ENCODE measurements around the gene PIAS4.

GRCh38 chr19:4053423-4054324 is 46.1 kb downstream of the PIAS4 start:
- TF ChIP-seq, protein P1, sequence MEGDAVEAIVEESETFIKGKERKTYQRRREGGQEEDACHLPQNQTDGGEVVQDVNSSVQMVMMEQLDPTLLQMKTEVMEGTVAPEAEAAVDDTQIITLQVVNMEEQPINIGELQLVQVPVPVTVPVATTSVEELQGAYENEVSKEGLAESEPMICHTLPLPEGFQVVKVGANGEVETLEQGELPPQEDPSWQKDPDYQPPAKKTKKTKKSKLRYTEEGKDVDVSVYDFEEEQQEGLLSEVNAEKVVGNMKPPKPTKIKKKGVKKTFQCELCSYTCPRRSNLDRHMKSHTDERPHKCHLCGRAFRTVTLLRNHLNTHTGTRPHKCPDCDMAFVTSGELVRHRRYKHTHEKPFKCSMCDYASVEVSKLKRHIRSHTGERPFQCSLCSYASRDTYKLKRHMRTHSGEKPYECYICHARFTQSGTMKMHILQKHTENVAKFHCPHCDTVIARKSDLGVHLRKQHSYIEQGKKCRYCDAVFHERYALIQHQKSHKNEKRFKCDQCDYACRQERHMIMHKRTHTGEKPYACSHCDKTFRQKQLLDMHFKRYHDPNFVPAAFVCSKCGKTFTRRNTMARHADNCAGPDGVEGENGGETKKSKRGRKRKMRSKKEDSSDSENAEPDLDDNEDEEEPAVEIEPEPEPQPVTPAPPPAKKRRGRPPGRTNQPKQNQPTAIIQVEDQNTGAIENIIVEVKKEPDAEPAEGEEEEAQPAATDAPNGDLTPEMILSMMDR (IDR thresholded peaks at IDR 0.05; ENCODE audit: insufficient read depth, low read depth, low read length): no peak
- TF ChIP-seq EZH2 (IDR thresholded peaks at IDR 0.05; ENCODE audit: insufficient read depth, low read length): no peak

All from astrocyte (in vitro differentiated cells and primary cell).